HG03175 (cell line): Measurements from ENCODE around the gene SHROOM4.

Experiments
- ATAC-seq: cut with Tn5 transposase; IDR thresholded peaks from one replicate; pipeline ENCODE4 v1.9.1; 2021; ENCODE audit warnings: mild to moderate bottlenecking, moderate library complexity; ENCODE audit not compliant: unreplicated experiment

The SHROOM4 gene

GRCh38 chrX:50813843-50814661 is at the start of gene SHROOM4:
TSS of gene SHROOM4 (minus strand) at chrX:50814194. CDS start at chrX:50814018, 176 bp downstream.
- no peak for ATAC-seq

GRCh38 chrX:50863471-50863870 is 49.5 kb upstream of the SHROOM4 start:
- ATAC-seq: no peak

GRCh38 chrX:50860518-50860917 is 46.5 kb upstream of the SHROOM4 start:
- ATAC-seq: no peak

DNA sequence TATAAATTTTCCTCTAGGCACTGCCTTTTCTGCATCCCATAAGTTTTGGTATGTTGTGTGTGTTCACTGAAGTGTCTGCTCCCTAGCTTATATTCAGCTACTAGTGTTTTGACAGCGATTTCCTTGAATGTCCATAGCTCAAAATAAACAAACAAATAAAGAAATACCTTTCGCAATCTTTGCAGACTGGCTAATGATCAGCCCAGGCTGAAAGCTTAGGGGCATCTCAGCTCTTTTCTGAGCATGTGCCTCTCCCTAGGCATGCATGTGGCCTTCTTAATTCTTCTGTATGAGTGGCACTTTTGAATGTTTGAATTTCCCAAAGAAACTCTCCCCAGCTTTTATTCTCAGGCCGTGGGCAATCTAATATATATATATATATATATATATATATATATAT is 44.6 kb upstream of the SHROOM4 start:
- no peak for ATAC-seq

DNA sequence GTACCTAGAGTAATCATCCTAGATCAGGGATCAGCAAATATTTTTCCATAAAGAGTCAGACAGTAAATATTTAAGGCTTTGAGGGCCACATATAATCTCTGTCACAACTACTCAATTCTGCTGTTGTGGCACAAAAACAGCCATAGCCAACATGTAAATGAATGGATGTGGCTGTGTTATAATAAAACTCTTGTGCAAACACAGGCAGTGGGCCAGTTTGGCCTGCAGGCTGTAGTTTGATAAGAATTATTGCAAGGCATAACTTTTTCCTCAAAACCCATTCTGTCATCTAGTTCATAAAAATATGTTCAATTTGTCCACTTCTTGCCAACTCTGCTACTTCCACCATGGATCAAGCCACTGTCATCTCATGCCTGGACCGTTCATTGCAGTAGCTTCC is 39.4 kb upstream of the SHROOM4 start:
- no peak for ATAC-seq

DNA sequence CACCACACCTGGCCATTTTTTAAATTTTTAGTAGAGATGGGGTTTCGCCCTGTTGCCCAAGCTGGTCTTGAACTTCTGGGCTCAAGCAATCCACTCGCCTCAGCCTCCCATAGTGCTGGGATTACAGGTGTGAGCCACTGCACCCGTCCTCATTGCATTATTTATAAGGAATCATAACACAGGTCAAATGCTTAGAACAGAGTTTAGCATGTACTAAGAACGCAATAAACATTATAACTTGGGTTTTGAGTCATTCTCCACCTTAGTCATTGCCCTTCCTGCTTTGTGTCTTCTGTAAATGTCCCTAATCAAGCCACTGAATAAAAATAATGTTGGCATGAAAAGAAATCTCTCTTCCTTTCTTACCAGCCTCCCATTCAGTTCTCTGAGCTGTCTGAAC is 38.5 kb upstream of the SHROOM4 start:
- no peak for ATAC-seq

- no peak for ATAC-seq
Observed at GRCh38 chrX:50842221-50842620, 28.2 kb upstream of the SHROOM4 start.

GRCh38 chrX:50839730-50840129 is 25.7 kb upstream of the SHROOM4 start:
- no peak for ATAC-seq

GRCh38 chrX:50838820-50839600 is 25.0 kb upstream of the SHROOM4 start:
- no peak for ATAC-seq

- ATAC-seq: no peak
Observed at GRCh38 chrX:50827996-50828395, 14.0 kb upstream of the SHROOM4 start.

- no peak for ATAC-seq
Observed at GRCh38 chrX:50825825-50826224, 11.8 kb upstream of the SHROOM4 start.

DNA sequence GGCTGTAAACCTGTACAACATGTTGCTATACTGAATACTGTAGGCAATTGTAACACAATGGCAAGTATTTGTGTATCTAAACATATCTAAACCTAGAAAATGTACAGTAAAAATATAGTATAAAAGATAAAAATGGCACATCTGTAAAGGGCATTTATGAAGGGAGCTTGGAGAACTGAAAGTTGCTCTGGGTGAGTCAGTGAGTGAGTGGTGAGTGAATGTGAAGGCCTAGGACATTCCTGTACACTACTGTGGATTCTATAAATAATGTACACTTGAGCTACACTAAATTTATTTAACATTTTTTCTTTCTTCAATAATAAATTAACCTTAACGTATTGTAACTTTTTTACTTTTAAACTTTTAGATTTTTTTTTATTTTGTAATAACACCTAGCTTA is 5.0 kb upstream of the SHROOM4 start:
- ATAC-seq: no peak

- ATAC-seq: no peak
Observed at GRCh38 chrX:50815120-50815519, 1.1 kb upstream of the SHROOM4 start.

- no peak for ATAC-seq
Observed at GRCh38 chrX:50814701-50815100, 707 bp upstream of the SHROOM4 start.

DNA sequence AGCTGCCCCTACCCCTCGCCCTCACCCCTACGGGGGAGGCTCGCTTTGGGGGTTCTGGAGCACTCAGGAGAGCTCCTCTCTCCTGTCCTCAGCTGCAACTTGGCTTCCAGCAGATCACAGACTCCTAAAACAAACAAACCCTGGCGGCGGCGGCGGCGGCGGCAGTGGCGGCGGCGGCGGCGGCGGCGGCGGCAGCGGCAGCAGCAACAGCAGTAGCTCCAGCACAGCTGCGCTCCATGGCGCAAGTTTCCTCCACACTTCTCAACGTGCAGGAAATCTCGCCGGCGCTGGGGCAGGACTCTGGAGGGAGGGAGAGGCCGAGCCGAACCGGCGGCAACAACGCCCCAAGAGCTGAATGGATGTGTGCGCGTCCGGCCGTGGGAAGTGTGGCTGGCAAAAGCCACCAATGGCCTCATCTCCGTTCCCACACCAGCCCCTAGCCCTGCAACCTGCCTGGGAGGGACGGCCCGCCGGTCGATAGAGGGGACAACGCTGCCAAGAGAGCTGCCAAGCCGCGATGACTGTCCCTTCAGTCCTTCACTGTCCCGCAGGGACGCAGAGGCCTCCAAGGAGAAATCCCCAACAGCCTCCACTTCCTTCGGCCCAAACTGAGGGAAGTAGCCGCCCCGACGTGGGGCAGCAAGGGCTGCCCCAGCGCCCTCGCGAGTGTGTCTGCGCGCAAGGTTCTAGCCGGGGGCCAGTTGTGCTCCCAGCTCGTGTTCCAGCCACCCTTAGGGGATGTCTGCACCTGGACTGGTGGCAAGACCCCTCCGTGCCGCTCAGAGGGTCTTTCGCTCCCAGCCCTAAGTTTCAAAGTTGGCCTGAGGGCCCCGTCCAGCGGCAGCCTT is 775 bp downstream of the SHROOM4 start:
- ATAC-seq: no peak

DNA sequence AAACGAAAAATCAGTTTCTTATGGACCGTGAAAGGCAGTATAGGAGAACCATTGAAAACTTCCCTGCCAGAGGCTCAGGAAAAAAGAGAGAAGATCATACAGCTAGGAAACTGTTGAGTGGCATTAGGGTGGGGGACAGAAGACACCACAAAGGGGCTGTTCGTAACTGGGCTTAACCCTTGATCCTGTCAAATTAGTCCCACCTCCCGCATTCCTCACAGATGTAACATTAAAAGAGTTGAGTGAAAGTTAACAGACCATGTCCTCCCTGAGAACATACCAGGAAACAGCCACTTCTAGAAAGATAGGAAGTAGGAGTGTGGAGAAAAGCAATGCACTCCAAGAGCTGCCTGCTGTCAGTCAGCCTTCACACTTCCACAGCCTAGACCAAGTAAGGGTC is 8.7 kb downstream of the SHROOM4 start:
- ATAC-seq: no peak

DNA sequence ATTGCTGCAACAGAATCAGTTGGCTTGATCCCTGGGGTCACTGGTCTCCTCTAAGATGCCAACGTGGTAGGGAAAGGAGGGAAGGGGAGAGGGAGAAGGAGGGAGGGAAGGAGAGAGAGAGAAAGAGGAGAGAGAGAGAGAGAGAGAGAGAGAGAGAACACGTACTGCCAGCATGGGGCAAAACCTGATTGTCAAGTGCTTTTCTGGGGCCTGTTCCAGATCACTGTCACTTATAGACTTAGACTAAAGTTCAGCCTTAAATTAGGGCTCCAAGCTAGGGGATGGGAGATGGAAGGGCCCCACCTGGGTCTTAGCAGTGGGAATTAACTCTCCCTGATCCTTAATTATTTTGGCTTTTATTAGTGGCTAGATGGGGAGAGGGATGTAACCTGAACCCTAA is 12.9 kb downstream of the SHROOM4 start:
- ATAC-seq: no peak

GRCh38 chrX:50799531-50799961 is 14.4 kb downstream of the SHROOM4 start:
- no peak for ATAC-seq

DNA sequence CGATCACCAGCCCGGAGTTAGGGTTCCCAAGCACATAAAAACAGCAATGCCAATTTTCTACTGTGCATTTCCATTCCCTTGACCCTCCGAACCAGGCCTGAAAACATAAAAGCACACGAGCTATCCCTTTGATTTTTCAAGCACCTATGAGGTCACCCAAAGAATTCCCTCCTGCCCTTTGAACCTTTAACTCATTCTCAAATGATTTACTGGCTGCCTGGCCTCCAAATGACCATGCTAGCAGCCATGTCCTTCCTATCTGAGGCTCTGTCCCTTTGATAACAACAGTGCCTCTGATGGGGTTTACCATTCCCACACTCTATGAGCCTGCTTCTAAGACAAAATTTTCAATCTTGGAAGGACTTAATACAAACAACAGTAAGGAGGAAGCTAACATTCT is 15.2 kb downstream of the SHROOM4 start:
- no peak for ATAC-seq

DNA sequence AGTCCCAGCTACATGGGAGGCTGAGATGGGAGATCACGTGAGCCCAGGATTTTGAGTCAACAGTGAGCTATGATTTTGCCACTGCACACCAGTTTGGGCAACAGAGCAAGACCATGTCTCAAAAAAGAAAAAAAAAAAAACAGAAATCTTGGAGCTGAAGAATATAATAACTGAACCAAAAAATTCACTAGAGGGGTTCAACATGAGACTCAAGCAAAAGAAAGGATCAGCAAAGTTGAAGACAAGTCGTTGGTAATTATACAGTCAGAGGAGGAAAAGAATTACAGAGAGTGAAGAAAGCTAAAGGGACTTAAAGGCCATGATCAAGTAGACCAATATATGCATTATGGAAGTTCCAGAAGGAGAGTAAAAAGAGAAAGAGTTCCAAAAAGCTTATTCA is 26.9 kb downstream of the SHROOM4 start:
- no peak for ATAC-seq

DNA sequence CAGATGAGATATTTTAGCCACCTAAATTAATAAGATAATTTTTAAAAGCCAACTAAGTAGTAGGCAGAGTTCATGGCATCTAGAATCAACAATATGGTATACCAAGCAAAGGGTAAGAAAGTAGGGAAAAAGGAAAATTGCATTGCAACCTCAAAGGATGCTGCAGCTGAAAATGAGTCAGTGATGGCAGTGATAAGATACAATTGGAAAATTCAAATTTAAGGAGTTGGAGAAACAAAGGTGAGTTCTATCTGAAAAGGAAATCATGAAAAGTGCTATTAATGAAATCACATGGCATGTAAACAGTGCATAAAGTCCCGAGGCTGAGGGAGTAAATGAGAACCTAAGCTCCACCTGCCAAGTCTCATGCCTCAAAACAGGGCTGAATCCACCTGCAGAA is 33.9 kb downstream of the SHROOM4 start:
- ATAC-seq: no peak
